Osteoblast (primary cell): ENCODE data around the gene CDKN1A. TPM values are rescaled to one million over a fixed set of nuclear protein-coding genes. Genes with fewer than 3 reads are reported as not detected.
"Not testable (repeated sequence)": the region's sequence is repeated elsewhere in the genome, so short reads cannot be mapped to it uniquely, and the experiment has no call there.

Experiments
- DNase-seq: peaks from one replicate; pipeline ENCODE4 v3.0.0; 2011; ENCODE audit warnings: low spot score, mixed read lengths; ENCODE audit not compliant: insufficient read length; ENCODE audit errors: missing footprints
- H2AFZ ChIP-seq: 2 replicates; pipeline ENCODE4 v1.6.0; 2011; ENCODE audit warnings: mild to moderate bottlenecking, low read length
- H3K27ac ChIP-seq: 2 replicates; pipeline ENCODE4 v1.5.1; 2011; ENCODE audit warnings: mild to moderate bottlenecking, low read depth, low read length, moderate library complexity
- H3K27me3 ChIP-seq: 2 replicates; pipeline ENCODE4 v1.6.0; 2012; ENCODE audit warnings: mild to moderate bottlenecking, control low read depth, inconsistent platforms, low read length, moderate library complexity; ENCODE audit not compliant: insufficient read depth
- H3K36me3 ChIP-seq: 2 replicates; pipeline ENCODE4 v1.5.1; 2011; ENCODE audit warnings: mild to moderate bottlenecking, low read length, control low read depth, moderate library complexity; ENCODE audit not compliant: insufficient read depth
- H3K4me1 ChIP-seq: 2 replicates; pipeline ENCODE4 v1.5.1; 2011; ENCODE audit warnings: mild to moderate bottlenecking, low read length, control low read depth, moderate library complexity; ENCODE audit not compliant: insufficient read depth
- H3K4me2 ChIP-seq: 2 replicates; pipeline ENCODE4 v1.6.0; 2011; ENCODE audit warnings: mild to moderate bottlenecking, low read length; ENCODE audit not compliant: insufficient read depth
- H3K4me3 ChIP-seq: fragments of 200-600 bp; sonication (generic); 3 replicates; pipeline ENCODE4 v1.5.1; 2012; ENCODE audit warnings: mild to moderate bottlenecking, low read length, inconsistent platforms; ENCODE audit not compliant: insufficient read depth
- H3K79me2 ChIP-seq: 2 replicates; pipeline ENCODE4 v1.6.0; 2012; ENCODE audit warnings: mild to moderate bottlenecking, low read length, control low read depth, inconsistent platforms; ENCODE audit not compliant: insufficient read depth
- H3K9me3 ChIP-seq: 2 replicates; pipeline ENCODE4 v1.5.1; 2011; ENCODE audit warnings: low read depth, low read length, control low read depth
- H4K20me1 ChIP-seq: 2 replicates; pipeline ENCODE4 v1.6.0; 2012; ENCODE audit warnings: mild to moderate bottlenecking, low read length, control low read depth; ENCODE audit not compliant: insufficient read depth
- total RNA-seq: library from RNA; depleted of rRNA; stranded (reverse); fragments of >200 nt; gene quantifications from 2 replicates; pipeline ENCODE4 v1.2.3, GENCODE V29; 2012
- TF ChIP-seq, protein P1 (sequence below): IDR thresholded peaks from 2 replicates; pipeline ENCODE4 v1.5.1; 2011; ENCODE audit warnings: mild to moderate bottlenecking, low read depth, low read length, moderate library complexity; ENCODE audit errors: extremely low read depth

CDKN1A gene
- total RNA-seq, 1 donor: 461 TPM

DNA sequence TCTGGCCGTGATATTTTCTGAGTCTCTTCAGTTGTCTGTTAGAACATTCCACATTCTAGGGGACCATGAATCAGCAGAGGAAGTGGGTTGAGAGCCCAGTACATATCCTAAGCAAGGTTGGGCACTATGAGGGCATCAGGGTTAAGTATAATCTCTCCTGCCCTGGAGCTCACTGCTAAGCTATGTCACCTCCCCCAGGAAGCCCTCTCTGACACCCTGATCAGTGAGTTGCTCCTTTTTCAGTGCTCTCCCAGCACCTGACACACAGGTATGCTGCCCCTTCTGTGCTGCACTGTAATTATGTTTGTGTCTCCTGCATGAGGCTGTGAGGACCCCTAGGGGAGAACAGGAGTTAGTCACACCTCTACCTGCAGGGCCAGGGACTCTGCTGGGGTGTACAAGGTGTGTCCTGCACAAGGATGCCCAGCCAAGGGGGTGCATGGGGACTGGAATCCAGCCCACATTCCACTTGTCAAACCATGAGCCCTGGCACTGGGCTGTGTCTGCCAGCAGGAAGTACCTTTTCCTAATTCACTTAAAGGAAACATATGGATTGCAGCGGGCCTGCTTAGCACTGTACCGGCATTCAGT is 23.0 kb downstream of the CDKN1A start:
- H3K27me3 ChIP-seq: no peaks in the 10 kb centered on the region
- peaks cover 6% of the 10 kb centered on the region for H3K4me1 ChIP-seq
- no peaks in the 10 kb centered on the region for H3K79me2 ChIP-seq
- TF ChIP-seq, protein P1, sequence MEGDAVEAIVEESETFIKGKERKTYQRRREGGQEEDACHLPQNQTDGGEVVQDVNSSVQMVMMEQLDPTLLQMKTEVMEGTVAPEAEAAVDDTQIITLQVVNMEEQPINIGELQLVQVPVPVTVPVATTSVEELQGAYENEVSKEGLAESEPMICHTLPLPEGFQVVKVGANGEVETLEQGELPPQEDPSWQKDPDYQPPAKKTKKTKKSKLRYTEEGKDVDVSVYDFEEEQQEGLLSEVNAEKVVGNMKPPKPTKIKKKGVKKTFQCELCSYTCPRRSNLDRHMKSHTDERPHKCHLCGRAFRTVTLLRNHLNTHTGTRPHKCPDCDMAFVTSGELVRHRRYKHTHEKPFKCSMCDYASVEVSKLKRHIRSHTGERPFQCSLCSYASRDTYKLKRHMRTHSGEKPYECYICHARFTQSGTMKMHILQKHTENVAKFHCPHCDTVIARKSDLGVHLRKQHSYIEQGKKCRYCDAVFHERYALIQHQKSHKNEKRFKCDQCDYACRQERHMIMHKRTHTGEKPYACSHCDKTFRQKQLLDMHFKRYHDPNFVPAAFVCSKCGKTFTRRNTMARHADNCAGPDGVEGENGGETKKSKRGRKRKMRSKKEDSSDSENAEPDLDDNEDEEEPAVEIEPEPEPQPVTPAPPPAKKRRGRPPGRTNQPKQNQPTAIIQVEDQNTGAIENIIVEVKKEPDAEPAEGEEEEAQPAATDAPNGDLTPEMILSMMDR: no peak
- no peaks in the 10 kb centered on the region for H3K36me3 ChIP-seq
- no peak overlapping the region for H2AFZ ChIP-seq
- H3K9me3 ChIP-seq: no peaks in the 10 kb centered on the region
- no peak overlapping the region for H3K27ac ChIP-seq
- no peak overlapping the region for H3K4me3 ChIP-seq
- H4K20me1 ChIP-seq: no peaks in the 10 kb centered on the region
- no peak overlapping the region for H3K4me2 ChIP-seq
- no peak for DNase-seq

- H3K79me2 ChIP-seq: no peaks in the 10 kb centered on the region
- no peak overlapping the region for H3K4me2 ChIP-seq
- no peaks in the 10 kb centered on the region for H3K9me3 ChIP-seq
- H3K4me3 ChIP-seq: no peak overlapping the region
- TF ChIP-seq, protein P1: no peak
- no peak overlapping the region for H3K27ac ChIP-seq
- H3K4me1 ChIP-seq: peaks cover 6% of the 10 kb centered on the region
- no peaks in the 10 kb centered on the region for H4K20me1 ChIP-seq
- no peak overlapping the region for H2AFZ ChIP-seq
- DNase-seq: no peak
- H3K36me3 ChIP-seq: no peaks in the 10 kb centered on the region
- no peaks in the 10 kb centered on the region for H3K27me3 ChIP-seq
These were observed 24.1 kb downstream of the CDKN1A start for GRCh38 chr6:36702656-36703055.

GRCh38 chr6:36703081-36703606 is 24.6 kb downstream of the CDKN1A start:
- no peak for DNase-seq
- no peak overlapping the region for H2AFZ ChIP-seq
- H3K27ac ChIP-seq: no peak overlapping the region
- no peak overlapping the region for H3K4me2 ChIP-seq
- H4K20me1 ChIP-seq: no peaks in the 10 kb centered on the region
- no peaks in the 10 kb centered on the region for H3K27me3 ChIP-seq
- no peak overlapping the region for H3K4me3 ChIP-seq
- no peaks in the 10 kb centered on the region for H3K36me3 ChIP-seq
- H3K9me3 ChIP-seq: no peaks in the 10 kb centered on the region
- TF ChIP-seq, protein P1: no peak
- H3K79me2 ChIP-seq: no peaks in the 10 kb centered on the region
- H3K4me1 ChIP-seq: peaks cover 6% of the 10 kb centered on the region

GRCh38 chr6:36703982-36704381 is 25.5 kb downstream of the CDKN1A start:
- H4K20me1 ChIP-seq: no peaks in the 10 kb centered on the region
- H3K27me3 ChIP-seq: no peaks in the 10 kb centered on the region
- H3K36me3 ChIP-seq: no peaks in the 10 kb centered on the region
- no peak overlapping the region for H3K4me3 ChIP-seq
- H2AFZ ChIP-seq: no peak overlapping the region
- no peaks in the 10 kb centered on the region for H3K9me3 ChIP-seq
- H3K4me2 ChIP-seq: no peak overlapping the region
- DNase-seq: no peak
- peaks cover 6% of the 10 kb centered on the region for H3K4me1 ChIP-seq
- TF ChIP-seq, protein P1: no peak
- no peaks in the 10 kb centered on the region for H3K79me2 ChIP-seq
- H3K27ac ChIP-seq: no peak overlapping the region

DNA sequence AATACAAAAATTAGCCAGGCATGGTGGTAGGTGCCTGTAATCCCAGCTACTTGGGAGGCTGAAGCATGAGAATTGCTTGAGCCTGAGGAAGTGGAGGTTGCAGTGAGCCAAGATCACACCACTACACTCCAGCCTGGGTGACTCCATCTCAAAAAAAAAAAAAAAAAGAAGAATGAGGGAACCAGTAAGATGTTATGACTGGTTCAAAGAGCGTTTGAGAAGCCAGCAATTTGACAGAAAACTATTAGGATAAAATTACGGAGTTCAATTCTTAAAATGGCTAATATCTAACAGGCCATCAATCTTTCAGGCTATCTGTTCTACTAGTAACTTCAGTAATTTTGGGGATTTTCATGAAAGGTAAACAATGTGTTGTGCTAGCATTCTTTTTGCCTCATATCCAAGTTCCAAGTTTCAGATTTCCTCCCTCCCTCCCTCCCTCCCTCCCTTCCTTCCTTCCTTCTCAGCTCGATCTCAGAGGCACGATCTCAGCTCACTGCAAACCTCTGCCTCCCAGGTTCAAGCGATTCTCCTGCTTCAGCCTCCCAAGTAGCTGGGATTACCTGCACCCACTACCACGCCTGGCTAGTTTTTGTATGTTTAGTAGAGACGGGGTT is 26.6 kb downstream of the CDKN1A start:
- H4K20me1 ChIP-seq, H2AFZ ChIP-seq, H3K4me3 ChIP-seq, H3K27ac ChIP-seq, H3K9me3 ChIP-seq, H3K4me1 ChIP-seq, H3K4me2 ChIP-seq, H3K27me3 ChIP-seq, DNase-seq, H3K36me3 ChIP-seq, H3K79me2 ChIP-seq: not testable (repeated sequence)
